SK-N-SH (cell line): ENCODE data around the gene MUS81. TPM values are rescaled to one million over a fixed set of nuclear protein-coding genes. Genes with fewer than 3 reads are reported as not detected.

Source experiments
- CTCF ChIA-PET: fragments of 300-600, 350-600 bp; formaldehyde crosslinking; extraction: SDS; loops from one replicate; lab custom pipeline; 2021; lab: Yijun Ruan, JAX
- POLR2A ChIA-PET: fragments of 350-600 bp; sonication (Branson Sonifier 250); formaldehyde crosslinking; extraction: SDS; loops from one replicate; lab custom pipeline; 2020; ENCODE audit warnings: antibody characterized with exemption, inconsistent platforms; lab: Yijun Ruan, JAX
- DNase-seq: peaks from one replicate; pipeline ENCODE4 v3.0.0; 2012
- H2AFZ ChIP-seq: fragments of 200-600 bp; sonication (generic); 2 replicates; pipeline ENCODE4 v1.8.1; 2016; ENCODE audit warnings: antibody characterized with exemption, mild to moderate bottlenecking, low read depth
- H3F3A ChIP-seq: fragments of 200-600 bp; sonication (generic); replicated peaks from 2 replicates; pipeline ENCODE3; 2016; ENCODE audit warnings: antibody characterized with exemption, mild to moderate bottlenecking; ENCODE audit not compliant: insufficient read depth
- H3K27ac ChIP-seq, 2 experiments: fragments of 200-500 bp in 1 of 2; fragments of 200-600 bp in 1 of 2; sonication (Bioruptor generic) in 1 of 2; sonication (generic), shearing (Covaris generic) in 1 of 2; 2 replicates each; pipeline versions ENCODE4 v1.5.1 to v1.6.1; 2014 to 2016; ENCODE audit warnings: low read depth in 2 of 2, inconsistent platforms in 1 of 2, low read length in 1 of 2, mild to moderate bottlenecking in 1 of 2, mixed read lengths in 1 of 2
- H3K27me3 ChIP-seq: fragments of 200-600 bp; sonication (generic), shearing (Covaris generic); 2 replicates; pipeline ENCODE4 v1.6.1; 2016; ENCODE audit warnings: mixed run types; ENCODE audit not compliant: insufficient read depth
- H3K36me3 ChIP-seq, 2 experiments: fragments of 200-500 bp in 1 of 2; fragments of 200-600 bp in 1 of 2; sonication (Bioruptor generic) in 1 of 2; sonication (generic) in 1 of 2; replicated peaks in 1 of 2; 2 replicates each; pipeline versions ENCODE3 to v1.5.1; 2014 to 2016; ENCODE audit warnings: low read length in 1 of 2, mild to moderate bottlenecking in 1 of 2; ENCODE audit not compliant: insufficient read depth in 2 of 2, control insufficient read depth in 1 of 2
- H3K4me1 ChIP-seq, 2 experiments: fragments of 200-500 bp in 1 of 2; fragments of 200-600 bp in 1 of 2; sonication (Bioruptor generic) in 1 of 2; sonication (generic), shearing (Covaris generic) in 1 of 2; 2 replicates each; pipeline versions ENCODE4 v1.5.1 to v1.6.1; 2014 to 2016; ENCODE audit warnings: low read depth in 1 of 2, low read length in 1 of 2, mixed run types in 1 of 2; ENCODE audit not compliant: insufficient read depth in 2 of 2, control insufficient read depth in 1 of 2
- H3K4me2 ChIP-seq: fragments of 200-600 bp; sonication (generic), shearing (Covaris generic); 2 replicates; pipeline ENCODE4 v1.6.1; 2017; ENCODE audit warnings: mixed run types
- H3K4me3 ChIP-seq, 2 experiments: fragments of 200-500 bp in 1 of 2; fragments of 200-600 bp in 1 of 2; sonication (Bioruptor generic) in 1 of 2; sonication (generic), shearing (Covaris generic) in 1 of 2; 2 replicates each; pipeline versions ENCODE4 v1.5.1 to v1.8.1; 2014 to 2016; ENCODE audit warnings: low read depth in 2 of 2, inconsistent platforms in 1 of 2, low read length in 1 of 2, mild to moderate bottlenecking in 1 of 2, mixed read lengths in 1 of 2, moderate library complexity in 1 of 2
- H3K79me2 ChIP-seq: fragments of 200-600 bp; sonication (generic); 2 replicates; pipeline ENCODE4 v1.8.1; 2017; ENCODE audit warnings: mild to moderate bottlenecking; ENCODE audit not compliant: insufficient read depth
- H3K9ac ChIP-seq: fragments of 200-600 bp; sonication (generic); 2 replicates; pipeline ENCODE4 v1.6.1; 2017; ENCODE audit warnings: mixed run types
- H3K9me2 ChIP-seq: fragments of 200-600 bp; sonication (generic); 2 replicates; pipeline ENCODE4 v1.6.1; 2017; ENCODE audit warnings: mixed run types
- H3K9me3 ChIP-seq: fragments of 200-600 bp; sonication (generic); 2 replicates; pipeline ENCODE4 v1.6.1; 2017; ENCODE audit warnings: mixed run types, mild to moderate bottlenecking, moderate library complexity
- H4K20me1 ChIP-seq: fragments of 200-600 bp; sonication (generic); 2 replicates; pipeline ENCODE4 v1.6.1; 2017; ENCODE audit warnings: mild to moderate bottlenecking, mixed run types; ENCODE audit not compliant: insufficient read depth
- EZH2phosphoT487 ChIP-seq: fragments of 200-600 bp; sonication (generic); IDR thresholded peaks from 2 replicates; pipeline ENCODE4 v1.6.1; 2017; ENCODE audit warnings: low read depth, mixed run types, mild to moderate bottlenecking, antibody characterized with exemption, moderate library complexity, borderline replicate concordance
- FOXJ3 ChIP-seq: sonication (generic); formaldehyde crosslinking; IDR thresholded peaks from 2 replicates; pipeline ENCODE4 v1.5.1; 2020; ENCODE audit warnings: mild to moderate bottlenecking, missing genetic modification reagents
- GABPA ChIP-seq: IDR thresholded peaks from 2 replicates; pipeline ENCODE4 v1.4.0; 2012; ENCODE audit warnings: low read depth, mild to moderate bottlenecking
- MXI1 ChIP-seq: IDR thresholded peaks from 2 replicates; pipeline ENCODE4 v1.6.1; 2012; ENCODE audit warnings: mild to moderate bottlenecking, low read depth, low read length, improper control_type of control experiment
- NRF1 ChIP-seq: IDR thresholded peaks from 2 replicates; pipeline ENCODE4 v1.6.1; 2012; ENCODE audit warnings: low read depth, mild to moderate bottlenecking, low read length
- POLR2AphosphoS5 ChIP-seq: IDR thresholded peaks from 2 replicates; pipeline ENCODE4 v1.6.1; 2012; ENCODE audit warnings: low read depth, low read length
- RAD21 ChIP-seq: IDR thresholded peaks from 2 replicates; pipeline ENCODE4 v1.6.1; 2012; ENCODE audit warnings: mild to moderate bottlenecking, low read length
- RCOR1 ChIP-seq: fragments of 150-350 bp; IDR thresholded peaks from 2 replicates; pipeline ENCODE4 v1.6.1; 2017; ENCODE audit warnings: antibody characterized with exemption, low read length
- RFX5 ChIP-seq: IDR thresholded peaks from 2 replicates; pipeline ENCODE4 v1.6.1; 2012; ENCODE audit warnings: mild to moderate bottlenecking, improper control_type of control experiment, low read length
- SMC3 ChIP-seq: IDR thresholded peaks from 2 replicates; pipeline ENCODE4 v1.6.1; 2012; ENCODE audit warnings: low read depth, low read length, improper control_type of control experiment
- TCF12 ChIP-seq: IDR thresholded peaks from 2 replicates; pipeline ENCODE4 v1.4.0; 2012
- YY1 ChIP-seq: IDR thresholded peaks from 2 replicates; pipeline ENCODE4 v1.4.0; 2012; ENCODE audit warnings: low read depth, mild to moderate bottlenecking
- WGBS: methylation state at CpG from one replicate; pipeline ENCODE4 v1.1.6; 2017; ENCODE audit warnings: low lambda C conversion rate; 5-methylcytosine and 5-hydroxymethylcytosine counted together
- polyA plus RNA-seq, 3 experiments: library from polyadenylated mRNA; depleted of rRNA; stranded (reverse); fragments of >200 nt; gene quantifications; 2 replicates each; pipeline ENCODE4 v1.2.3, GENCODE V29; 2012
- TF ChIP-seq, protein P1 (sequence below): IDR thresholded peaks from 2 replicates; pipeline ENCODE4 v1.6.1; 2012; ENCODE audit warnings: mild to moderate bottlenecking, low read depth, low read length, moderate library complexity
- TF ChIP-seq, protein P2 (sequence below): IDR thresholded peaks from 2 replicates; pipeline ENCODE4 v1.4.0; 2012; ENCODE audit warnings: low read depth, borderline replicate concordance
- TF ChIP-seq, protein P3 (sequence below): IDR thresholded peaks from 2 replicates; pipeline ENCODE4 v1.4.0; 2012; ENCODE audit warnings: low read depth, borderline replicate concordance
- TF ChIP-seq, protein P4 (sequence below): fragments of 200-600 bp; sonication (generic); IDR thresholded peaks from 2 replicates; pipeline ENCODE4 v1.6.1; 2017; ENCODE audit warnings: antibody characterized with exemption, mild to moderate bottlenecking, moderate library complexity
- TF ChIP-seq, protein P5 (sequence below): IDR thresholded peaks from 2 replicates; pipeline ENCODE4 v1.4.0; 2012; ENCODE audit warnings: low read depth

Gene MUS81
- polyA plus RNA-seq, 1 of the 3 experiments (the other 2 are of a cell fraction): 58.2 TPM

DNA sequence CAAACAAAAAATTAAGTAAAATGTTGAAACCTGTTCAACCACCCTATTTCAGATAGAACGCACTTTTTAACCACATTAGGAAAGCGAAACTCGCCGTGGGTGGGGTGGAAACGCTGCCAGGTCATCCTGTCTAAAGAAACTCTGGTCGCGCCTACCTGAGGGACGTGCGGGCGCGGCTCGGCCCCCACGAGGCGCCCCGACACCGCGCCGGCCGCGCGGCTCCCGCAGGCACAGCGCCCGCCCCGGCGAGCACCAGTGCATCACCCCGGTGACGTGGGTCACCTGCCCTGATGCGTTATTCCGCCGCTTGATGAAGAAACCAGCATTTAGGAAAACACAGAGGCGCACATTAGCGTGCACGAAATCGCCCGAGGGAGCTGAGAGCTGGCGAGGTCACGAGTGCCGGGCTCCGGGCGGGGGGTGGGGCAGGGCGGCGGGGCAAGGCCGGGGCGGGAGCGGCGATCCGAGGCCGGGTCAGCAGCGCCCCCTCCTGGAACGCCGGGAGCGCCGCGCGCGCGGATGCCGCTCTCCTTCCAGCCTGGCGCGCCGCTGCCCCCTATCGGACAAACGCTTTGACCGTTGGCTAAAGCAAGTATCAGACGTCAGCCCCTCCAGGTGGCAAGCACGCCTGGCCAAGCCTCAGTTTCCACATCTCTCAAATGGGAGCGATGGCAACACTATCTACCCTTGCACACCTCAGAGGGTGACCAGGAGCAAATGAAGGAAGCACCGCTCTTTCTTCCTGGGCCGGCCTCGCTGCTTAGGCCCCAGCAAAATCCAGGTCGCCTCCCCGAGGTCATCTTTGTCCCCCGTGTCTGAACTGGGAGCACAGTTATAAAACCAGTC lies 42.2 kb upstream of the MUS81 start:
- no peaks in the 10 kb centered on the region for H3K9me2 ChIP-seq
- peak overlapping the region; percentile 91 for H2AFZ ChIP-seq
- no peaks in the 10 kb centered on the region for H3K36me3 ChIP-seq
- ChIA-PET POLR2A (interaction anchor here (2.9 kb wide), 1 partner anchor 106 kb away, joined by 23 read pairs; the partner anchor contains the start of gene KAT5), CTCF (interaction anchor here (0.6 to 13.8 kb wide), 44 partner anchors 9 to 1694 kb away, joined by 3 to 111 read pairs (median 5); partner anchors contain the start of genes AP5B1, CCDC85B, KAT5 and OVOL1)
- H3K79me2 ChIP-seq: no peaks in the 10 kb centered on the region
- H4K20me1 ChIP-seq: no peaks in the 10 kb centered on the region
- no peaks in the 10 kb centered on the region for H3K27me3 ChIP-seq
- 17% methylated on average over 25 of the region's 74 CpGs for WGBS
- H3K9me3 ChIP-seq: no peaks in the 10 kb centered on the region
- TF ChIP-seq RCOR1: peak; percentile 90
- TF ChIP-seq, protein P1, sequence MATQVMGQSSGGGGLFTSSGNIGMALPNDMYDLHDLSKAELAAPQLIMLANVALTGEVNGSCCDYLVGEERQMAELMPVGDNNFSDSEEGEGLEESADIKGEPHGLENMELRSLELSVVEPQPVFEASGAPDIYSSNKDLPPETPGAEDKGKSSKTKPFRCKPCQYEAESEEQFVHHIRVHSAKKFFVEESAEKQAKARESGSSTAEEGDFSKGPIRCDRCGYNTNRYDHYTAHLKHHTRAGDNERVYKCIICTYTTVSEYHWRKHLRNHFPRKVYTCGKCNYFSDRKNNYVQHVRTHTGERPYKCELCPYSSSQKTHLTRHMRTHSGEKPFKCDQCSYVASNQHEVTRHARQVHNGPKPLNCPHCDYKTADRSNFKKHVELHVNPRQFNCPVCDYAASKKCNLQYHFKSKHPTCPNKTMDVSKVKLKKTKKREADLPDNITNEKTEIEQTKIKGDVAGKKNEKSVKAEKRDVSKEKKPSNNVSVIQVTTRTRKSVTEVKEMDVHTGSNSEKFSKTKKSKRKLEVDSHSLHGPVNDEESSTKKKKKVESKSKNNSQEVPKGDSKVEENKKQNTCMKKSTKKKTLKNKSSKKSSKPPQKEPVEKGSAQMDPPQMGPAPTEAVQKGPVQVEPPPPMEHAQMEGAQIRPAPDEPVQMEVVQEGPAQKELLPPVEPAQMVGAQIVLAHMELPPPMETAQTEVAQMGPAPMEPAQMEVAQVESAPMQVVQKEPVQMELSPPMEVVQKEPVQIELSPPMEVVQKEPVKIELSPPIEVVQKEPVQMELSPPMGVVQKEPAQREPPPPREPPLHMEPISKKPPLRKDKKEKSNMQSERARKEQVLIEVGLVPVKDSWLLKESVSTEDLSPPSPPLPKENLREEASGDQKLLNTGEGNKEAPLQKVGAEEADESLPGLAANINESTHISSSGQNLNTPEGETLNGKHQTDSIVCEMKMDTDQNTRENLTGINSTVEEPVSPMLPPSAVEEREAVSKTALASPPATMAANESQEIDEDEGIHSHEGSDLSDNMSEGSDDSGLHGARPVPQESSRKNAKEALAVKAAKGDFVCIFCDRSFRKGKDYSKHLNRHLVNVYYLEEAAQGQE: peak; percentile 28; the same call in 1 of the 2 replicates
- peak; percentile 79 for TF ChIP-seq MXI1
- TF ChIP-seq RFX5: peak; percentile 9; the same call in 1 of the 2 replicates
- TF ChIP-seq, protein P2, sequence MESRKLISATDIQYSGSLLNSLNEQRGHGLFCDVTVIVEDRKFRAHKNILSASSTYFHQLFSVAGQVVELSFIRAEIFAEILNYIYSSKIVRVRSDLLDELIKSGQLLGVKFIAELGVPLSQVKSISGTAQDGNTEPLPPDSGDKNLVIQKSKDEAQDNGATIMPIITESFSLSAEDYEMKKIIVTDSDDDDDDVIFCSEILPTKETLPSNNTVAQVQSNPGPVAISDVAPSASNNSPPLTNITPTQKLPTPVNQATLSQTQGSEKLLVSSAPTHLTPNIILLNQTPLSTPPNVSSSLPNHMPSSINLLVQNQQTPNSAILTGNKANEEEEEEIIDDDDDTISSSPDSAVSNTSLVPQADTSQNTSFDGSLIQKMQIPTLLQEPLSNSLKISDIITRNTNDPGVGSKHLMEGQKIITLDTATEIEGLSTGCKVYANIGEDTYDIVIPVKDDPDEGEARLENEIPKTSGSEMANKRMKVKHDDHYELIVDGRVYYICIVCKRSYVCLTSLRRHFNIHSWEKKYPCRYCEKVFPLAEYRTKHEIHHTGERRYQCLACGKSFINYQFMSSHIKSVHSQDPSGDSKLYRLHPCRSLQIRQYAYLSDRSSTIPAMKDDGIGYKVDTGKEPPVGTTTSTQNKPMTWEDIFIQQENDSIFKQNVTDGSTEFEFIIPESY: no peak
- TF ChIP-seq EZH2phosphoT487: no peak
- TF ChIP-seq, protein P3, sequence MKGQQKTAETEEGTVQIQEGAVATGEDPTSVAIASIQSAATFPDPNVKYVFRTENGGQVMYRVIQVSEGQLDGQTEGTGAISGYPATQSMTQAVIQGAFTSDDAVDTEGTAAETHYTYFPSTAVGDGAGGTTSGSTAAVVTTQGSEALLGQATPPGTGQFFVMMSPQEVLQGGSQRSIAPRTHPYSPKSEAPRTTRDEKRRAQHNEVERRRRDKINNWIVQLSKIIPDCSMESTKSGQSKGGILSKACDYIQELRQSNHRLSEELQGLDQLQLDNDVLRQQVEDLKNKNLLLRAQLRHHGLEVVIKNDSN: peak; percentile 43; the same call in 1 of the 2 replicates
- TF ChIP-seq, protein P4, sequence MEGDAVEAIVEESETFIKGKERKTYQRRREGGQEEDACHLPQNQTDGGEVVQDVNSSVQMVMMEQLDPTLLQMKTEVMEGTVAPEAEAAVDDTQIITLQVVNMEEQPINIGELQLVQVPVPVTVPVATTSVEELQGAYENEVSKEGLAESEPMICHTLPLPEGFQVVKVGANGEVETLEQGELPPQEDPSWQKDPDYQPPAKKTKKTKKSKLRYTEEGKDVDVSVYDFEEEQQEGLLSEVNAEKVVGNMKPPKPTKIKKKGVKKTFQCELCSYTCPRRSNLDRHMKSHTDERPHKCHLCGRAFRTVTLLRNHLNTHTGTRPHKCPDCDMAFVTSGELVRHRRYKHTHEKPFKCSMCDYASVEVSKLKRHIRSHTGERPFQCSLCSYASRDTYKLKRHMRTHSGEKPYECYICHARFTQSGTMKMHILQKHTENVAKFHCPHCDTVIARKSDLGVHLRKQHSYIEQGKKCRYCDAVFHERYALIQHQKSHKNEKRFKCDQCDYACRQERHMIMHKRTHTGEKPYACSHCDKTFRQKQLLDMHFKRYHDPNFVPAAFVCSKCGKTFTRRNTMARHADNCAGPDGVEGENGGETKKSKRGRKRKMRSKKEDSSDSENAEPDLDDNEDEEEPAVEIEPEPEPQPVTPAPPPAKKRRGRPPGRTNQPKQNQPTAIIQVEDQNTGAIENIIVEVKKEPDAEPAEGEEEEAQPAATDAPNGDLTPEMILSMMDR: peak; percentile 91
- TF ChIP-seq, protein P5, sequence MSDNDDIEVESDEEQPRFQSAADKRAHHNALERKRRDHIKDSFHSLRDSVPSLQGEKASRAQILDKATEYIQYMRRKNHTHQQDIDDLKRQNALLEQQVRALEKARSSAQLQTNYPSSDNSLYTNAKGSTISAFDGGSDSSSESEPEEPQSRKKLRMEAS: peak; percentile 83
- peak; percentile 12; the same call in 1 of the 2 replicates for TF ChIP-seq TCF12
- no peak for TF ChIP-seq GABPA
- TF ChIP-seq NRF1: no peak
- TF ChIP-seq SMC3: peak; percentile 92
- TF ChIP-seq POLR2AphosphoS5: 0 out of 2 replicates have a peak, but pooled peaks have one; percentile 13
- TF ChIP-seq YY1: no peak
- peak; percentile 21; the same call in 1 of the 2 replicates for TF ChIP-seq FOXJ3 (CRISPR knock-in tag)
- TF ChIP-seq RAD21: peak; percentile 89
- H3F3A ChIP-seq: no peaks in the 10 kb centered on the region
- peak overlapping the region; percentile 76 for H3K4me2 ChIP-seq
- peak overlapping the region in 1 of 2 experiments; percentile 62; a peak in 1 of 4 replicates for H3K27ac ChIP-seq
- peaks cover 0 to 3% of the 10 kb centered on the region in 2 experiments; a peak in 1 of 4 replicates for H3K4me1 ChIP-seq
- peak; percentile 99 for DNase-seq
- peak overlapping the region; percentile 63 for H3K9ac ChIP-seq
- H3K4me3 ChIP-seq: peak overlapping the region; percentile 62 to 75
